AG04450 (cell line): ENCODE data around the gene ARHGAP42. TPM values are rescaled to one million over a fixed set of nuclear protein-coding genes. Genes with fewer than 3 reads are reported as not detected.

Experiments
- CTCF ChIA-PET: fragments of 300-600, 350-600 bp; formaldehyde crosslinking; extraction: SDS; loops from one replicate; lab custom pipeline; 2022; ENCODE audit warnings: antibody characterized with exemption, inconsistent platforms; lab: Charles Lee
- POLR2A ChIA-PET: fragments of 350-600 bp; formaldehyde crosslinking; extraction: SDS; loops from one replicate; lab custom pipeline; 2021; ENCODE audit warnings: antibody characterized with exemption, inconsistent platforms; lab: Yijun Ruan, JAX
- DNase-seq: peaks from one replicate; pipeline ENCODE4 v3.0.0-alpha.2; 2011; ENCODE audit warnings: low read depth, low spot score
- H3K27ac ChIP-seq: one replicate; pipeline ENCODE4 v1.5.1; 2012; ENCODE audit warnings: low read depth, low read length, control low read depth
- H3K27me3 ChIP-seq: one replicate; pipeline ENCODE4 v1.6.0; 2012; ENCODE audit warnings: low read length; ENCODE audit not compliant: control insufficient read depth, insufficient read depth
- H3K4me3 ChIP-seq: 2 replicates; pipeline ENCODE4 v1.5.1; 2011; ENCODE audit warnings: mild to moderate bottlenecking, low read depth, low read length, control low read depth
- H3K9me3 ChIP-seq: 2 replicates; pipeline ENCODE4 v1.5.1; 2012; ENCODE audit warnings: low read length; ENCODE audit not compliant: control insufficient read depth, insufficient read depth
- polyA plus RNA-seq: library from polyadenylated mRNA; depleted of rRNA; stranded (reverse); fragments of >200 nt; gene quantifications from 2 replicates; pipeline ENCODE4 v1.2.3, GENCODE V29; 2011
- TF ChIP-seq, protein P1 (sequence below): IDR thresholded peaks from 2 replicates; pipeline ENCODE4 v1.5.1; 2011; ENCODE audit warnings: low read depth, low read length, control low read depth, inconsistent platforms

The ARHGAP42 gene
- polyA plus RNA-seq, 1 experiment: 9.0 TPM

DNA sequence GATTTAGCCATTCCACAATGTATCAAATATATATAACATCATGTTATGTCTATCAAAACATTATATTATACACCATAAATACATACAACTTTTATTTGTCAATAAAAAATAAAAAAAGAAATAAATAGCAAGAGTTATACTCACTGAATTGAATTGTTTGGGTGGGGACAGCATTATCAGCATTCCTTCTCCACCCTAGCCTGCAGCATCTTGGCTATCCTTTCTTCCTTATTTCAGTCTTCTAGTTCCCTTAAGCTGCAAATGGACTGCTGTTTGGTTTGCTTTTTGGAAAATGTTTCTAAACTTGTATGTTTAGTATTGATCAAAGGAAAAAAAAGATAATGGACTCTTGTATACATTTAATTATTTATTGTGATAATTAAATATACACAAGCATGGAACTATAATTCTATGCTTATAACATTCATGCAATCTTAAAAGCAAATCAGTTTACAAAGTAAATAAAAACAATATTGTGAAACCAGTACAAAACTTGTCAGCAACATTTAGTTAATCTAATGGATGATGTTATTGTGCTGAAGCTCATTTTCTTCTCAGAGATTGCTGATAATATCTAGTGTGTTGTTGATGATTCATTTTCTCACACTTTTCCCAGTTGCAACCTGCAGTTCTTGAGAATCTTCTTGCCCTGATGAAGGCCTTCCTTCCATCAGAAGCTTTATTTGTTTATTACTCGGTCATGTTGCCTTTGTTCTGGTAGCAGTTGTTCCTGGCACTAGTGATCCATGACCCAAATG is 5.0 kb downstream of the ARHGAP42 start:
- H3K27ac ChIP-seq: no peak overlapping the region
- ChIA-PET POLR2A (no interaction called here), CTCF (interaction anchor here (0.6 to 0.7 kb wide), 2 partner anchors 54 to 165 kb away, joined by 3 to 4 read pairs; no protein-coding TSS in a partner anchor)
- no peak for DNase-seq
- H3K9me3 ChIP-seq: no peaks in the 10 kb centered on the region; the same call in 1 of the 2 replicates
- no peak overlapping the region for H3K4me3 ChIP-seq
- TF ChIP-seq, protein P1, sequence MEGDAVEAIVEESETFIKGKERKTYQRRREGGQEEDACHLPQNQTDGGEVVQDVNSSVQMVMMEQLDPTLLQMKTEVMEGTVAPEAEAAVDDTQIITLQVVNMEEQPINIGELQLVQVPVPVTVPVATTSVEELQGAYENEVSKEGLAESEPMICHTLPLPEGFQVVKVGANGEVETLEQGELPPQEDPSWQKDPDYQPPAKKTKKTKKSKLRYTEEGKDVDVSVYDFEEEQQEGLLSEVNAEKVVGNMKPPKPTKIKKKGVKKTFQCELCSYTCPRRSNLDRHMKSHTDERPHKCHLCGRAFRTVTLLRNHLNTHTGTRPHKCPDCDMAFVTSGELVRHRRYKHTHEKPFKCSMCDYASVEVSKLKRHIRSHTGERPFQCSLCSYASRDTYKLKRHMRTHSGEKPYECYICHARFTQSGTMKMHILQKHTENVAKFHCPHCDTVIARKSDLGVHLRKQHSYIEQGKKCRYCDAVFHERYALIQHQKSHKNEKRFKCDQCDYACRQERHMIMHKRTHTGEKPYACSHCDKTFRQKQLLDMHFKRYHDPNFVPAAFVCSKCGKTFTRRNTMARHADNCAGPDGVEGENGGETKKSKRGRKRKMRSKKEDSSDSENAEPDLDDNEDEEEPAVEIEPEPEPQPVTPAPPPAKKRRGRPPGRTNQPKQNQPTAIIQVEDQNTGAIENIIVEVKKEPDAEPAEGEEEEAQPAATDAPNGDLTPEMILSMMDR: no peak
- no peaks in the 10 kb centered on the region for H3K27me3 ChIP-seq

DNA sequence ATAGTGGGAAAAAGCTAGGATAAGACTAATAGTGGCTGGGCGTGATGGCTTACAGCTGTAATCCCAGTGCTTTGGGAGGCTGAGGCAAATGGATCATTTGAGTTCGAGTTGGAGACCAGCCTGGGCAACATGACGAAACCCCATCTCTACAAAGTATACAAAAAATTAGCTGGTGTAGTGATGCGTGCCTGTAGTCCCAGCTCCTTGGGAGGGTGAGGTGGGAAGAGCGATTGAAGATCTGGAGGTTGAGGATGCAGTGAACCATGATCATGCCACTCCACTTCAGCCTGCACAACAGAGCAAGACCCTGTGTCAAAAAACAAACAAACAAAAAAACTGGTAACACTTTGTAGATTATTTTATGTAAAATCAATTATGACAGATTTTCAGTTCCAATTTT is 8.8 kb downstream of the ARHGAP42 start:
- no peak overlapping the region for H3K4me3 ChIP-seq
- POLR2A ChIA-PET: interaction anchor here (0.6 to 1.2 kb wide), 2 partner anchors 23 to 1180 kb away, joined by 3 to 5 read pairs; no protein-coding TSS in a partner anchor
- no peaks in the 10 kb centered on the region for H3K27me3 ChIP-seq
- CTCF ChIA-PET: interaction anchor here (1.3 kb wide), 1 partner anchor 8 kb away, joined by 3 read pairs; no protein-coding TSS in a partner anchor
- no peak for DNase-seq
- TF ChIP-seq, protein P1: no peak
- H3K9me3 ChIP-seq: no peaks in the 10 kb centered on the region
- H3K27ac ChIP-seq: no peak overlapping the region

DNA sequence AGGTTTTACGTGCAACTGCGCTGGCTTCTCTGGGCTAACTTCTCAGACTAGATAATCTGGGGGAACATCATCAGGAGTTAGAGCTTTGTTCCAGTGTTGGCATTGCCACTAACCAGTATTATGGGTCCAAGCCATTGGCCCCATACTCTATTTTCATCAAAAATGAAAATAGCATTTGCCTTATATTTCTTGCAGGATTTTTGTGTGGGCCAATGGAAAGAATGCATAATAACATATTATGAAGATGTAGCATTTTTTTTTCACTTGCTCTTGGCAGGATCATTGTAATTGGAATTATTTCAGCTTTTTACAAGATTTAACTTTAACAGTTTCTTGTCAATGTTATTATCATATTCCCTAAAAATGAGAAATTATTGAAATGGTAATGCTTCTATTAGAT is 16.1 kb downstream of the ARHGAP42 start:
- ChIA-PET CTCF (interaction anchor here (2.3 kb wide), 1 partner anchor 16 kb away, joined by 6 read pairs; no protein-coding TSS in a partner anchor), POLR2A (no interaction called here)
- TF ChIP-seq, protein P1: no peak
- no peak for DNase-seq
- Histone ChIP-seq H3K27ac (no peak overlapping the region), H3K9me3 (no peaks in the 10 kb centered on the region), H3K27me3 (no peaks in the 10 kb centered on the region), H3K4me3 (no peak overlapping the region)

GRCh38 chr11:100703801-100704575 is 16.9 kb downstream of the ARHGAP42 start:
- Histone ChIP-seq H3K9me3 (no peaks in the 10 kb centered on the region), H3K27ac (no peak overlapping the region), H3K27me3 (no peaks in the 10 kb centered on the region), H3K4me3 (no peak overlapping the region)
- POLR2A ChIA-PET: no interaction called here
- TF ChIP-seq, protein P1: no peak
- DNase-seq: no peak
- CTCF ChIA-PET: interaction anchor here (0.6 to 2.3 kb wide), 2 partner anchors 16 to 23 kb away, joined by 3 to 6 read pairs; no protein-coding TSS in a partner anchor

DNA sequence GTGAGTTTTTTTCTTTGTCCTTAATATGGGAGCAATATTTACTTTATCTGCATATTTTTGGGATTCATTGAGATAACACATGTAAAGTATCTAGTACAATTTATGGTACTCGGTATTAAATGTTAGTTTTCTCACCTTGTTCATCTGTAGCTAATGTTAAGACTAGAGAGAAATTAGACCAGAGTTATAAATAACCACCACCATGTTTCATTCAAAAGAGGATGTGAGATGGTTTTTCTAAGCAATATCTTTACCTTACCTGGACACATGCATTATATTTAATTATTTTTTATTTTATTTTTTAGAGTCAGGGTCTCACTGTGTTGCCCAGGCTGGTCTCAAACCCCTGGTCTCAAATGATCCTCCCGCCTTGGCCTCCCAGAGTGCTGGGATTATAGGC is 18.4 kb downstream of the ARHGAP42 start:
- H3K9me3 ChIP-seq: no peaks in the 10 kb centered on the region
- POLR2A ChIA-PET: no interaction called here
- TF ChIP-seq, protein P1: no peak
- no peak overlapping the region for H3K4me3 ChIP-seq
- H3K27me3 ChIP-seq: no peaks in the 10 kb centered on the region
- CTCF ChIA-PET: interaction anchor here (1.0 kb wide), 1 partner anchor 23 kb away, joined by 4 read pairs; no protein-coding TSS in a partner anchor
- no peak overlapping the region for H3K27ac ChIP-seq
- DNase-seq: no peak
